ENCODE data around the gene IL17RB. TPM values are rescaled to one million over a fixed set of nuclear protein-coding genes. Genes with fewer than 3 reads are reported as not detected.

Gene IL17RB
- total and polyA plus RNA-seq, 2 of the 8 experiments (the other 6 are each of a cell fraction or from before 2014, with no cell fraction given) = 7.0 to 24.6 TPM

- TF ChIP-seq CEBPB (IDR thresholded peaks at IDR 0.05; ENCODE audit: low read depth, low read length) (no peak), CHD2 (IDR thresholded peaks at IDR 0.05; ENCODE audit: low read length) (no peak), SP1 (IDR thresholded peaks at IDR 0.05; ENCODE audit: low read depth, low read length) (no peak), EGR1 (IDR thresholded peaks at IDR 0.05; ENCODE audit: borderline replicate concordance, low read depth, low read length) (no peak)
These were observed 37.1 kb upstream of the IL17RB start (continued) for GRCh38 chr3:53809267-53809666.
